Bladder microvascular endothelial cell (primary cell): ENCODE measurements around the gene CATSPER2. TPM values are rescaled to one million over a fixed set of nuclear protein-coding genes. Genes with fewer than 3 reads are reported as not detected.

Experiments used
- total RNA-seq: library from RNA; depleted of rRNA; stranded (reverse); fragments of >200 nt; gene quantifications from 2 replicates; pipeline ENCODE4 v1.2.3, GENCODE V29; 2014

Gene CATSPER2
- total RNA-seq = 0.97 and 2.1 TPM in 2 replicates

DNA sequence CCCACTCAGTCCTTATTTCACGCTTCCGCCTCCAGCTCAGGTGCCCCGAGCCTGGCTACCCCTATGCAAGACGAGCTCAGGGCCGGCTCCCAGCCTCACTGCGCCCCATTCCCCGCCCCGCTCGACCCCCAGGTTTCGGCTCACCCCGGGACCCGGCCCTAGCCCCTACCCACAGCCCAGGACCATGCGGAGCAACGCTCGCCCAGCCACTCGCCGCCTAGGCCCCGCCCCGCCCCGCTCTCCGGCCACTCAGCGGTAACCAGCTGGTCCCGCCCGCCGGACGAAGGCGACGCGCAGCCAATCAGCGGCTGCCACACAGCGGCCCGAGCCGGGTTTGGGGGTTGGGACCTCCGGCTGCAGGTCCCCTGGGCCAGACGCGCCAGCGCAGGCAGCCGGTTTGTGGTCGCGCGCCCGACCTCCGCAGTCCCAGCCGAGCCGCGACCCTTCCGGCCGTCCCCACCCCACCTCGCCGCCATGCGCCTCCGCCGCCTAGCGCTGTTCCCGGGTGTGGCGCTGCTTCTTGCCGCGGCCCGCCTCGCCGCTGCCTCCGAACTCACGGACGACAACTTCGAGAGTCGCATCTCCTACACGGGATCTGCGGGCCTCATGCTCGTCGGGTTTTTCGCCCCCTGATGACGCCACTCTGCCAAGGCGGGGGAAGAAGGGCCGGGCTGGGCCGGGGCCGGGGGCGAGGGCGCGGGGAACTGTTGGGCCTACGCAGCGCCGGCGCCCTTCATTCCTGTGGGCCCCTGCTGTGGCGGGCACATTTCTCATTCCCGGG lies at the start of gene CATSPER2:
Gene CATSPER2, minus strand, starts transcription at position 196 of the 781 bp plus-strand sequence. CDS start 783 bp downstream, outside the sequence.

GRCh38 chr15:43693148-43694022 lies 44.7 kb upstream of the CATSPER2 start, which contains the start of gene CKMT1A:
Gene CKMT1A, plus strand, starts transcription at chr15:43693859. Its CDS starts 192 bp downstream, at chr15:43694051.

DNA sequence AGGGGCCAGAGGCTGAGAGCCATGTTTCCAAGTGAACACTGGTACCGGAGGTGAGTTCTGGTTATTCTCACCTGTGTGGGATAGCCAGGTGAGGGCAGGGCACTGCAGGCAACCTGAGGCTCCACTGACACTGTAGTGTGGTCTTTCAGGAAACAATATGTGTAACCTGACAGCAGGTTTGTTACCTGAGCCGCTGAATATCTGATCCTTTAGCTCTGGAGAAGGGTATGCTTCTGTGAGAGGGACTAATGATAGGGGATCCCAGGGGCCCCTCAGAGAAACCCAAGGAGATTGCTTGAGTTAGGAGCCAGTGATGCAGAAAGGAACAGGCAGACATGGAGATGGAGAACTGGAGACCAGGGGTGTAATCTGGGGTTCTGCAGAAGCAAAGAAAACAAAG lies 29.9 kb downstream of the CATSPER2 start, which contains the start of gene STRC:
Gene STRC, minus strand, starts transcription at position 101 of the 400 bp plus-strand sequence. Its CDS starts 78 bp downstream, at position 23.

DNA sequence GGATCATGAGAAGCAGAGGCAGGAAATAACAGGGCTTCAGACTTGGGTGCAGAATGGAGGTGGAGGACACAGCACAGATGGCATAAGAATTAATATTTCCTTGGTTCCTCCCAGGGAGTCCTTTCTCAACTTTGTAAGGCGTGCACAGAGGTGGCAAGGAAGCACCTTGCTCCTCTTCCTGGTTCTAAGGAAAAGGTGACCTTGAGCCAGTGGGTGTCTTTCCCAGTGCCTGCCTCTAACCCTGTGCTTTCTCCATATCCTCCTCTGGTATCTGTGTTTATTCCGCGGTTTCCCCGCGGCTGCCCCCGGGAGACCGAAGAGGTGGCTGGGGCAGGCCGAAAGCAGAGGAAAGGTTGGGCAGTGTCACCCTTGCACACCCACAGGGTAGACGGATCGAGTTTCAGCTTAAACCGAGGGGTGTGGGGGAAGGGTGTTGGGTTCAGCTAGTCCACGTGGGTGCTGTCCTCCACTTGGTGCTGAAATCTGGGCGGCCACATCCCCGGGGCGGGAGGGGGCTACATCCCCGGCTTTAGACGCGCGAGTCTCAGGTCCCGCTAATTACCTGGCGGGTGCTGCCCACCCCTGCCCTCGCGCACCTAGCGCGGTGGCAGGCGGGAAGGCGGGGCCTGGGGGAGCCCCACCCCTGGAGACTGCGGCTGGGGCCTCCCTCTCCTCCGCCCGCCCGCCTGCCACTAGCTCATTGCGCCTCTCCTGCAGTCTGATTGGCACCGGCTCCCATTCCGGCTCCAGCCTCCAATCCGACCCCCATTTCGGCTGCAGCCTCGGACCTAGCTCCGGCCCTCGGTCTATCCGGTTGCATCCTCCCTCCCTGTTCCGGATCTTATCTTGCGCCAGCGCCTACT lies 55.1 kb downstream of the CATSPER2 start, which contains the start of gene CKMT1B:
Gene CKMT1B, plus strand, starts transcription at position 700 of the 863 bp plus-strand sequence. CDS start 192 bp downstream, outside the sequence.

DNA sequence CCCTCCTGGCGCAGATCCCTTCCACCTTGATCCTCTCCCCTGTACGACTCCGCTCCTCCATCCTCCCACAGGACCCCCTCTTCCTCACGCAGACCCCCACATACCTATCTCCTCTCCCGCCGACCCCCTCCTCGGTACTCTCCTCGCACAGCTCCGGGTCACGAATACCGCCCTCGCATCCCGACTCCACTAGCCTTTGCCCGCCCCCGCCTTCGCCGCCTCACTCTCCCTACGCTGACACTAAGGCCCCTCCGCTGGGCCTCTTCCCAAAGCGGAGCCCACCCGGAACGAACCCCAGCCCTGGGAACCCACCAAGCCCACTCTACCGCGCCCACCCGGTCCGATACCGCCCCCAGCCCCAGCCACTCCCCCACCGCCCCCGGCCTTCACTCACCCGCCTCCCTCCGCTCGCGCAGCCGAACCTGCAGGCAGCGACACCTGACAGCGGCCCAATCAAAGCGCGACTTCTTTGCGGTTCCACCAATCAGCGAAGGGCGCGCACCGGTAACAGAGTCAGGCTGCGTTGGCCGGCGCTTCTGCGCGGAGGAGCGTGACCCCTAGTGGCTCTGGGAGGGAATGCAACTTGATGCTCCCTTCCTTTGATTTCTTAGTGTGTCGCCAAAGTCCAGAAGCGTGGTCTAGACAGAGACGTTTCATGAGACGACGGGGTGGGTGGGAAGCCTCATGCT lies 58.7 kb downstream of the CATSPER2 start, which contains the start of gene PPIP5K1:
Gene PPIP5K1, minus strand, starts transcription at position 431 of the 689 bp plus-strand sequence. CDS start 5,704 bp downstream, outside the sequence.

Other genes with a start within 250 kb of the CATSPER2 start
- gene TP53BP1, start 155.7 kb downstream of the CATSPER2 start, total RNA-seq = 26.4 and 86.3 TPM in 2 replicates
- gene MAP1A, start 131.2 kb downstream of the CATSPER2 start, total RNA-seq = 0.31 and 0.32 TPM in 2 replicates
- 14.1 and 42.9 TPM in 2 replicates for gene PPIP5K1, start 58.6 kb downstream of the CATSPER2 start, total RNA-seq
- not detected in 2 replicates for gene CKMT1B, start 54.8 kb downstream of the CATSPER2 start, total RNA-seq
- gene STRC, start 30.0 kb downstream of the CATSPER2 start, total RNA-seq = 0.06 TPM in 1 of 2 replicates, not detected in the other
- gene CKMT1A, start 45.0 kb upstream of the CATSPER2 start, total RNA-seq = not detected in 2 replicates
- gene PDIA3, start 97.6 kb upstream of the CATSPER2 start, total RNA-seq = 103 and 270 TPM in 2 replicates
- gene ELL3, start 128.1 kb upstream of the CATSPER2 start, total RNA-seq = 3.1 and 5.4 TPM in 2 replicates
- gene SERF2, start 143.5 kb upstream of the CATSPER2 start, total RNA-seq = 294 and 418 TPM in 2 replicates
- not detected in 2 replicates for gene SERINC4, start 151.4 kb upstream of the CATSPER2 start, total RNA-seq
- 5.5 and 6.8 TPM in 2 replicates for gene HYPK, start 151.8 kb upstream of the CATSPER2 start, total RNA-seq
- gene MFAP1, start 175.8 kb upstream of the CATSPER2 start, total RNA-seq = 18.9 and 36.4 TPM in 2 replicates
- gene WDR76, start 178.2 kb upstream of the CATSPER2 start, total RNA-seq = 11.0 and 13.4 TPM in 2 replicates